ENCODE data around the gene FADS1. TPM values are rescaled to one million over a fixed set of nuclear protein-coding genes. Genes with fewer than 3 reads are reported as not detected.
A peak's percentile ranks its signal among the peaks of the same experiment; 100 is the strongest.

Gene FADS1
- total and polyA plus RNA-seq, 2 of the 13 experiments (the other 11 are each of a cell fraction or from before 2014, with no cell fraction given), result 91.8 to 108 TPM

DNA sequence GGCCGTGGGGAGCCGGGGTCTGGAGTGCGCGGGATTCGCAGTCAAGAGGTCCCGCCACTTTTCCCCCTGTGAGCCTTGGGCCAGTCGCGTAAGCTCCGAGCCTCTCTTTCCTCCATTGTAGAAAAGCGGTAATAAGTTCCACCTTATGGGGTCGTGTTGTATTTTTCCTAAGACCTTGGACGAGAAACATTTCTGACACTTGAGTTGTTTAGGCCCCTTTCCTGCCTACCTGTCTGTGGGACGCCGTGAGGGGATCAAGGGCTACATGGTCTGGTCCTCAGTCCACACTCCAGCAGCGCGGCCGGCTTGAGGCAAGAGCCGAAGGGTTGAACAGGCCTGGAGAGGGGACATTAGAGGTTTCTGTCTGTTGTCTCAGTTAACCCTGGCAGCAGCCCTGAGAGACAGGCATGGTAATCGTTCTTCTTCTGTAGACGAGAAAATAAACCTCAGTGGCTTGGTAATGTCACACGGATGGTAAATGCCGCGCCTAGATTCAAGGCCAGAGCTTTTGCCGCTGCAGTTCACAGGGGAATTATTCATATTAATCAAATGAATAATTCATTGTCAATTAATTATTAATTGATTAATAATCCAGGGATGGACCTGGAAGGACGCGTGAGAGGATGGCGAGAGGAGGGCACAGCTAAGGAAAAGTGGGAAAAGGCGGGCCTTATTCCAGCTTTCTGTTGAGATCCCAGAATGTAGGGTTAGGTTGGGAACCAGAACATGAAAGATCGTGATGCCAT is 23.5 kb downstream of the FADS1 start (continued):
- TF ChIP-seq, protein P1, sequence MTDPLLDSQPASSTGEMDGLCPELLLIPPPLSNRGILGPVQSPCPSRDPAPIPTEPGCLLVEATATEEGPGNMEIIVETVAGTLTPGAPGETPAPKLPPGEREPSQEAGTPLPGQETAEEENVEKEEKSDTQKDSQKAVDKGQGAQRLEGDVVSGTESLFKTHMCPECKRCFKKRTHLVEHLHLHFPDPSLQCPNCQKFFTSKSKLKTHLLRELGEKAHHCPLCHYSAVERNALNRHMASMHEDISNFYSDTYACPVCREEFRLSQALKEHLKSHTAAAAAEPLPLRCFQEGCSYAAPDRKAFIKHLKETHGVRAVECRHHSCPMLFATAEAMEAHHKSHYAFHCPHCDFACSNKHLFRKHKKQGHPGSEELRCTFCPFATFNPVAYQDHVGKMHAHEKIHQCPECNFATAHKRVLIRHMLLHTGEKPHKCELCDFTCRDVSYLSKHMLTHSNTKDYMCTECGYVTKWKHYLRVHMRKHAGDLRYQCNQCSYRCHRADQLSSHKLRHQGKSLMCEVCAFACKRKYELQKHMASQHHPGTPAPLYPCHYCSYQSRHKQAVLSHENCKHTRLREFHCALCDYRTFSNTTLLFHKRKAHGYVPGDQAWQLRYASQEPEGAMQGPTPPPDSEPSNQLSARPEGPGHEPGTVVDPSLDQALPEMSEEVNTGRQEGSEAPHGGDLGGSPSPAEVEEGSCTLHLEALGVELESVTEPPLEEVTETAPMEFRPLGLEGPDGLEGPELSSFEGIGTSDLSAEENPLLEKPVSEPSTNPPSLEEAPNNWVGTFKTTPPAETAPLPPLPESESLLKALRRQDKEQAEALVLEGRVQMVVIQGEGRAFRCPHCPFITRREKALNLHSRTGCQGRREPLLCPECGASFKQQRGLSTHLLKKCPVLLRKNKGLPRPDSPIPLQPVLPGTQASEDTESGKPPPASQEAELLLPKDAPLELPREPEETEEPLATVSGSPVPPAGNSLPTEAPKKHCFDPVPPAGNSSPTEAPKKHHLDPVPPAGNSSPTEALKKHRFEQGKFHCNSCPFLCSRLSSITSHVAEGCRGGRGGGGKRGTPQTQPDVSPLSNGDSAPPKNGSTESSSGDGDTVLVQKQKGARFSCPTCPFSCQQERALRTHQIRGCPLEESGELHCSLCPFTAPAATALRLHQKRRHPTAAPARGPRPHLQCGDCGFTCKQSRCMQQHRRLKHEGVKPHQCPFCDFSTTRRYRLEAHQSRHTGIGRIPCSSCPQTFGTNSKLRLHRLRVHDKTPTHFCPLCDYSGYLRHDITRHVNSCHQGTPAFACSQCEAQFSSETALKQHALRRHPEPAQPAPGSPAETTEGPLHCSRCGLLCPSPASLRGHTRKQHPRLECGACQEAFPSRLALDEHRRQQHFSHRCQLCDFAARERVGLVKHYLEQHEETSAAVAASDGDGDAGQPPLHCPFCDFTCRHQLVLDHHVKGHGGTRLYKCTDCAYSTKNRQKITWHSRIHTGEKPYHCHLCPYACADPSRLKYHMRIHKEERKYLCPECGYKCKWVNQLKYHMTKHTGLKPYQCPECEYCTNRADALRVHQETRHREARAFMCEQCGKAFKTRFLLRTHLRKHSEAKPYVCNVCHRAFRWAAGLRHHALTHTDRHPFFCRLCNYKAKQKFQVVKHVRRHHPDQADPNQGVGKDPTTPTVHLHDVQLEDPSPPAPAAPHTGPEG (CRISPR knock-in tag; IDR thresholded peaks at IDR 0.05), result peak; percentile 39; the same call in 1 of the 2 replicates
- TF ChIP-seq YEATS4 (CRISPR knock-in tag; IDR thresholded peaks at IDR 0.05; ENCODE audit: borderline replicate concordance), result peak; percentile 50; the same call in 1 of the 2 replicates
- no peak for TF ChIP-seq HOXA5 (CRISPR knock-in tag; IDR thresholded peaks at IDR 0.05)
- no peak for TF ChIP-seq NR2C2 (CRISPR knock-in tag; IDR thresholded peaks at IDR 0.05; ENCODE audit: borderline replicate concordance)
- TF ChIP-seq, protein P2, sequence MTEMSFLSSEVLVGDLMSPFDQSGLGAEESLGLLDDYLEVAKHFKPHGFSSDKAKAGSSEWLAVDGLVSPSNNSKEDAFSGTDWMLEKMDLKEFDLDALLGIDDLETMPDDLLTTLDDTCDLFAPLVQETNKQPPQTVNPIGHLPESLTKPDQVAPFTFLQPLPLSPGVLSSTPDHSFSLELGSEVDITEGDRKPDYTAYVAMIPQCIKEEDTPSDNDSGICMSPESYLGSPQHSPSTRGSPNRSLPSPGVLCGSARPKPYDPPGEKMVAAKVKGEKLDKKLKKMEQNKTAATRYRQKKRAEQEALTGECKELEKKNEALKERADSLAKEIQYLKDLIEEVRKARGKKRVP (CRISPR knock-in tag; IDR thresholded peaks at IDR 0.05), result no peak
- TF ChIP-seq STAG1 (CRISPR knock-in tag; IDR thresholded peaks at IDR 0.05), result no peak
- no peak for TF ChIP-seq ZNF605 (CRISPR knock-in tag; IDR thresholded peaks at IDR 0.05)
- TF ChIP-seq FOXK1 (CRISPR knock-in tag; IDR thresholded peaks at IDR 0.05; ENCODE audit: borderline replicate concordance, low read depth), result no peak
- no peak for TF ChIP-seq ZBTB42 (CRISPR knock-in tag; IDR thresholded peaks at IDR 0.05)
- TF ChIP-seq MEIS1 (CRISPR knock-in tag; IDR thresholded peaks at IDR 0.05; ENCODE audit: borderline replicate concordance), result 0 out of 2 replicates have a peak, but pooled peaks have one; percentile 7
- TF ChIP-seq ZNF772 (CRISPR knock-in tag; IDR thresholded peaks at IDR 0.05), result no peak
- 0 out of 2 replicates have a peak, but pooled peaks have one; percentile 16 for TF ChIP-seq BRCA1 (CRISPR knock-in tag; IDR thresholded peaks at IDR 0.05)
- TF ChIP-seq, protein P3, sequence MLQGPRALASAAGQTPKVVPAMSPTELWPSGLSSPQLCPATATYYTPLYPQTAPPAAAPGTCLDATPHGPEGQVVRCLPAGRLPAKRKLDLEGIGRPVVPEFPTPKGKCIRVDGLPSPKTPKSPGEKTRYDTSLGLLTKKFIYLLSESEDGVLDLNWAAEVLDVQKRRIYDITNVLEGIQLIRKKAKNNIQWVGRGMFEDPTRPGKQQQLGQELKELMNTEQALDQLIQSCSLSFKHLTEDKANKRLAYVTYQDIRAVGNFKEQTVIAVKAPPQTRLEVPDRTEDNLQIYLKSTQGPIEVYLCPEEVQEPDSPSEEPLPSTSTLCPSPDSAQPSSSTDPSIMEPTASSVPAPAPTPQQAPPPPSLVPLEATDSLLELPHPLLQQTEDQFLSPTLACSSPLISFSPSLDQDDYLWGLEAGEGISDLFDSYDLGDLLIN (CRISPR knock-in tag; IDR thresholded peaks at IDR 0.05; ENCODE audit: borderline replicate concordance), result no peak
- TF ChIP-seq, protein P4, sequence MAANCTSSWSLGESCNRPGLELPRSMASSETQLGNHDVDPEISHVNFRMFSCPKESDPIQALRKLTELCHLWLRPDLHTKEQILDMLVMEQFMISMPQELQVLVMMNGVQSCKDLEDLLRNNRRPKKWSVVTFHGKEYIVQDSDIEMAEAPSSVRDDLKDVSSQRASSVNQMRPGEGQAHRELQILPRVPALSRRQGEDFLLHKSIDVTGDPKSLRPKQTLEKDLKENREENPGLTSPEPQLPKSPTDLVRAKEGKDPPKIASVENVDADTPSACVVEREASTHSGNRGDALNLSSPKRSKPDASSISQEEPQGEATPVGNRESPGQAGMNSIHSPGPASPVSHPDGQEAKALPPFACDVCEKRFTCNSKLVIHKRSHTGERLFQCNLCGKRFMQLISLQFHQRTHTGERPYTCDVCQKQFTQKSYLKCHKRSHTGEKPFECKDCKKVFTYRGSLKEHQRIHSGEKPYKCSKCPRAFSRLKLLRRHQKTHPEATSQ (CRISPR knock-in tag; IDR thresholded peaks at IDR 0.05; ENCODE audit: borderline replicate concordance), result no peak
- TF ChIP-seq, protein P5, sequence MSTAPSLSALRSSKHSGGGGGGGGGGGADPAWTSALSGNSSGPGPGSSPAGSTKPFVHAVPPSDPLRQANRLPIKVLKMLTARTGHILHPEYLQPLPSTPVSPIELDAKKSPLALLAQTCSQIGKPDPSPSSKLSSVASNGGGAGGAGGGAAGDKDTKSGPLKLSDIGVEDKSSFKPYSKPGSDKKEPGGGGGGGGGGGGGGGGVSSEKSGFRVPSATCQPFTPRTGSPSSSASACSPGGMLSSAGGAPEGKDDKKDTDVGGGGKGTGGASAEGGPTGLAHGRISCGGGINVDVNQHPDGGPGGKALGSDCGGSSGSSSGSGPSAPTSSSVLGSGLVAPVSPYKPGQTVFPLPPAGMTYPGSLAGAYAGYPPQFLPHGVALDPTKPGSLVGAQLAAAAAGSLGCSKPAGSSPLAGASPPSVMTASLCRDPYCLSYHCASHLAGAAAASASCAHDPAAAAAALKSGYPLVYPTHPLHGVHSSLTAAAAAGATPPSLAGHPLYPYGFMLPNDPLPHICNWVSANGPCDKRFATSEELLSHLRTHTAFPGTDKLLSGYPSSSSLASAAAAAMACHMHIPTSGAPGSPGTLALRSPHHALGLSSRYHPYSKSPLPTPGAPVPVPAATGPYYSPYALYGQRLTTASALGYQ (CRISPR knock-in tag; IDR thresholded peaks at IDR 0.05), result no peak
- TF ChIP-seq, protein P6, sequence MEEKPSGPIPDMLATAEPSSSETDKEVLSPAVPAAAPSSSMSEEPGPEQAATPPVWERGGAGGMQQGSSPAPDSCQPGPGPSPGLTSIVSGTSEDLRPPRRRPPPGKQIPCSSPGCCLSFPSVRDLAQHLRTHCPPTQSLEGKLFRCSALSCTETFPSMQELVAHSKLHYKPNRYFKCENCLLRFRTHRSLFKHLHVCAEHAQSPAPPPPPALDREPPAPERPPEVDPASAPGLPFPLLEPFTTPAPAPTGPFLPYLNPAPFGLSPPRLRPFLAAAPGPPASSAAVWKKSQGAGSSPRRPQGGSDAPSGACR (CRISPR knock-in tag; IDR thresholded peaks at IDR 0.05), result no peak

Measured in HepG2 (cell line).